ENCODE measurements around the gene CBX4.

The CBX4 gene

GRCh38 chr17:79821331-79822095 lies 17.7 kb downstream of the CBX4 start:
- no peak for TF ChIP-seq ZNF274 (IDR thresholded peaks at IDR 0.05; ENCODE audit: low read depth, low read length)
- no peak overlapping the region for H3K4me3 ChIP-seq (ENCODE audit: low read length)

- TF ChIP-seq ZNF274 (IDR thresholded peaks at IDR 0.05; ENCODE audit: low read depth, low read length): no peak
These were observed 18.3 kb downstream of the CBX4 start for GRCh38 chr17:79820959-79821330.

GRCh38 chr17:79819534-79820276 lies 19.5 kb downstream of the CBX4 start:
- TF ChIP-seq ZNF274 (IDR thresholded peaks at IDR 0.05; ENCODE audit: low read depth, low read length): no peak

More at GRCh38 chr17:79820959-79821330, 18.3 kb downstream of the CBX4 start:
- H3K4me3 ChIP-seq (ENCODE audit: low read length): no peak overlapping the region

GRCh38 chr17:79819085-79819484 lies 20.2 kb downstream of the CBX4 start:
- TF ChIP-seq ZNF274 (IDR thresholded peaks at IDR 0.05; ENCODE audit: low read depth, low read length): no peak
- H3K4me3 ChIP-seq (ENCODE audit: low read length): no peak overlapping the region

More at GRCh38 chr17:79819534-79820276, 19.5 kb downstream of the CBX4 start:
- H3K4me3 ChIP-seq (ENCODE audit: low read length): no peak overlapping the region

- TF ChIP-seq ZNF274 (IDR thresholded peaks at IDR 0.05; ENCODE audit: low read depth, low read length): no peak
- H3K4me3 ChIP-seq (ENCODE audit: low read length): no peak overlapping the region
These were observed 21.0 kb downstream of the CBX4 start for GRCh38 chr17:79818026-79818758.

- H3K4me3 ChIP-seq (ENCODE audit: low read length): no peak overlapping the region
- no peak for TF ChIP-seq ZNF274 (IDR thresholded peaks at IDR 0.05; ENCODE audit: low read depth, low read length)
These were observed 23.3 kb downstream of the CBX4 start for GRCh38 chr17:79815836-79816461.

- TF ChIP-seq ZNF274 (IDR thresholded peaks at IDR 0.05; ENCODE audit: low read depth, low read length): no peak
- H3K4me3 ChIP-seq (ENCODE audit: low read length): no peak overlapping the region
These were observed 24.0 kb downstream of the CBX4 start for GRCh38 chr17:79814974-79815835.

GRCh38 chr17:79814127-79814973 lies 24.9 kb downstream of the CBX4 start:
- no peak overlapping the region for H3K4me3 ChIP-seq (ENCODE audit: low read length)
- no peak for TF ChIP-seq ZNF274 (IDR thresholded peaks at IDR 0.05; ENCODE audit: low read depth, low read length)

- H3K4me3 ChIP-seq (ENCODE audit: low read length): no peak overlapping the region
- no peak for TF ChIP-seq ZNF274 (IDR thresholded peaks at IDR 0.05; ENCODE audit: low read depth, low read length)
These were observed 25.7 kb downstream of the CBX4 start for GRCh38 chr17:79813297-79814126.

GRCh38 chr17:79812353-79813258 lies 26.6 kb downstream of the CBX4 start:
- no peak overlapping the region for H3K4me3 ChIP-seq (ENCODE audit: low read length)
- no peak for TF ChIP-seq ZNF274 (IDR thresholded peaks at IDR 0.05; ENCODE audit: low read depth, low read length)
